ENCODE data around the gene LYZL4. TPM values are rescaled to one million over a fixed set of nuclear protein-coding genes. Genes with fewer than 3 reads are reported as not detected.

LYZL4 gene
- total RNA-seq, 1 experiment from 2014 or later = not detected

- TF ChIP-seq EGR1 (IDR thresholded peaks at IDR 0.05; ENCODE audit: low read depth) = no peak
- no peak for TF ChIP-seq CTCF (IDR thresholded peaks at IDR 0.05 in 2 of 3, conservative IDR thresholded peaks at IDR 0.05 in 1 of 3; ENCODE audit: borderline replicate concordance in 1 of 3, insufficient read depth in 1 of 3, low read depth in 2 of 3, low read length in 2 of 3)
- TF ChIP-seq POLR2A (IDR thresholded peaks at IDR 0.05; ENCODE audit: borderline replicate concordance, extremely low read depth, insufficient read depth, insufficient read length) = no peak
- no peak for TF ChIP-seq FOSL1 (IDR thresholded peaks at IDR 0.05; ENCODE audit: low read depth)
- TF ChIP-seq RAD21 (IDR thresholded peaks at IDR 0.05; ENCODE audit: low read depth) = no peak
- no peak for TF ChIP-seq SRF (IDR thresholded peaks at IDR 0.05; ENCODE audit: low read depth)
- no peak for TF ChIP-seq TCF7L2 (IDR thresholded peaks at IDR 0.05; ENCODE audit: borderline replicate concordance, extremely low read depth, insufficient read depth, insufficient read length)
- no peak for TF ChIP-seq EZH2 (IDR thresholded peaks at IDR 0.05)
- TF ChIP-seq YY1 (IDR thresholded peaks at IDR 0.05; ENCODE audit: extremely low read depth, insufficient replicate concordance, low read depth, low read length) = no peak
- TF ChIP-seq CEBPB (IDR thresholded peaks at IDR 0.05; ENCODE audit: low read depth) = no peak
- TF ChIP-seq, protein P1, sequence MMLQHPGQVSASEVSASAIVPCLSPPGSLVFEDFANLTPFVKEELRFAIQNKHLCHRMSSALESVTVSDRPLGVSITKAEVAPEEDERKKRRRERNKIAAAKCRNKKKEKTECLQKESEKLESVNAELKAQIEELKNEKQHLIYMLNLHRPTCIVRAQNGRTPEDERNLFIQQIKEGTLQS (IDR thresholded peaks at IDR 0.05) = no peak
- no peak for TF ChIP-seq ELF1 (IDR thresholded peaks at IDR 0.05; ENCODE audit: borderline replicate concordance, low read depth)
- no peak for TF ChIP-seq ZNF274 (IDR thresholded peaks at IDR 0.05; ENCODE audit: low read depth, low read length)
- TF ChIP-seq, protein P2, sequence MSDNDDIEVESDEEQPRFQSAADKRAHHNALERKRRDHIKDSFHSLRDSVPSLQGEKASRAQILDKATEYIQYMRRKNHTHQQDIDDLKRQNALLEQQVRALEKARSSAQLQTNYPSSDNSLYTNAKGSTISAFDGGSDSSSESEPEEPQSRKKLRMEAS (IDR thresholded peaks at IDR 0.05) = no peak
- no peak for TF ChIP-seq REST (IDR thresholded peaks at IDR 0.05; ENCODE audit: low read depth)
- TF ChIP-seq, protein P3, sequence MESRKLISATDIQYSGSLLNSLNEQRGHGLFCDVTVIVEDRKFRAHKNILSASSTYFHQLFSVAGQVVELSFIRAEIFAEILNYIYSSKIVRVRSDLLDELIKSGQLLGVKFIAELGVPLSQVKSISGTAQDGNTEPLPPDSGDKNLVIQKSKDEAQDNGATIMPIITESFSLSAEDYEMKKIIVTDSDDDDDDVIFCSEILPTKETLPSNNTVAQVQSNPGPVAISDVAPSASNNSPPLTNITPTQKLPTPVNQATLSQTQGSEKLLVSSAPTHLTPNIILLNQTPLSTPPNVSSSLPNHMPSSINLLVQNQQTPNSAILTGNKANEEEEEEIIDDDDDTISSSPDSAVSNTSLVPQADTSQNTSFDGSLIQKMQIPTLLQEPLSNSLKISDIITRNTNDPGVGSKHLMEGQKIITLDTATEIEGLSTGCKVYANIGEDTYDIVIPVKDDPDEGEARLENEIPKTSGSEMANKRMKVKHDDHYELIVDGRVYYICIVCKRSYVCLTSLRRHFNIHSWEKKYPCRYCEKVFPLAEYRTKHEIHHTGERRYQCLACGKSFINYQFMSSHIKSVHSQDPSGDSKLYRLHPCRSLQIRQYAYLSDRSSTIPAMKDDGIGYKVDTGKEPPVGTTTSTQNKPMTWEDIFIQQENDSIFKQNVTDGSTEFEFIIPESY (IDR thresholded peaks at IDR 0.05; ENCODE audit: extremely low read depth, insufficient replicate concordance, low read length) = no peak
- no peak overlapping the region for H2AFZ ChIP-seq (ENCODE audit: low read depth, low read length, poor library complexity, severe bottlenecking)
- intact Hi-C loops (cut with micrococcal nuclease) = no loop called here
- H3K9me2 ChIP-seq (ENCODE audit: insufficient read depth) = no peaks in the 10 kb centered on the region
- no peak overlapping the region for H3K4me3 ChIP-seq (replicated peaks in 1 of 2; ENCODE audit: low read depth in 1 of 2, low read length in 2 of 2)
- peaks cover 0 to 4% of the 10 kb centered on the region in 2 experiments; a peak in 1 of 4 replicates for H3K9me3 ChIP-seq (ENCODE audit: control insufficient read depth in 1 of 2, insufficient read depth in 1 of 2, low read depth in 1 of 2, low read length in 2 of 2)
- no peaks in the 10 kb centered on the region for H3K36me3 ChIP-seq (ENCODE audit: control insufficient read depth in 1 of 2, insufficient read depth in 2 of 2, low read length in 2 of 2)
- no peak overlapping the region for H3K27ac ChIP-seq (ENCODE audit: low read depth, low read length)
- ATAC-seq = no peak
- no peaks in the 10 kb centered on the region for H3K4me1 ChIP-seq (ENCODE audit: control insufficient read depth in 1 of 2, insufficient read depth in 2 of 2, low read length in 2 of 2)
- H4K20me1 ChIP-seq (ENCODE audit: insufficient read depth) = no peaks in the 10 kb centered on the region
- no peak for DNase-seq (ENCODE audit: low read depth, low spot score)
- no peak overlapping the region for H3K9ac ChIP-seq (ENCODE audit: low read length)
- no peaks in the 10 kb centered on the region for H3K27me3 ChIP-seq (ENCODE audit: insufficient read depth, low read length)
- no TSS peak for BruUV-seq (replicated peaks)
- RAD21 ChIA-PET (ENCODE audit: low non-redundant PET in 1 of 2, low total read pairs in 2 of 2, uncharacterized antibody in 2 of 2, unreplicated experiment in 2 of 2) = no interaction called here
- no peaks in the 10 kb centered on the region for H3K79me2 ChIP-seq (ENCODE audit: insufficient read depth, low read length)
- H3K4me2 ChIP-seq (ENCODE audit: low read length) = no peak overlapping the region
- POLR2A ChIA-PET = no interaction called here
- CTCF ChIA-PET = no interaction called here
These were observed 40.6 kb downstream of the LYZL4 start for GRCh38 chr3:42369832-42370231.
